ENCODE measurements around the gene C12orf76. TPM values are rescaled to one million over a fixed set of nuclear protein-coding genes. Genes with fewer than 3 reads are reported as not detected.
"Not testable (repeated sequence)": the region's sequence is repeated elsewhere in the genome, so short reads cannot be mapped to it uniquely, and the experiment has no call there.

Gene C12orf76
- total and polyA plus RNA-seq, 2 of the 4 experiments (the other 2 are of a cell fraction), result 5.0 to 7.1 TPM

- Histone ChIP-seq H3K9me1 (ENCODE audit: insufficient read depth, low read length) (peaks cover 17% of the 10 kb centered on the region), H3K4me1 (ENCODE audit: control insufficient read depth, insufficient read depth, low read length) (peaks cover 11% of the 10 kb centered on the region), H3K4ac (ENCODE audit: low read depth, low read length) (peak overlapping the region; percentile 19), H4K8ac (ENCODE audit: low read depth in 2 of 2, low read length in 2 of 2) (peak overlapping the region in 1 of 2 experiments; percentile 24; a peak in 1 of 4 replicates), H2BK20ac (ENCODE audit: low read depth, low read length) (peak overlapping the region; percentile 5), H2BK120ac (ENCODE audit: low read depth, low read length) (peak overlapping the region; percentile 20), H2AK5ac (ENCODE audit: low read depth, low read length) (peak overlapping the region; percentile 75)
- H3K9ac ChIP-seq (ENCODE audit: low read depth, low read length); intact Hi-C loops (cut with micrococcal nuclease); H4K5ac ChIP-seq (ENCODE audit: low read depth, low read length); H2BK15ac ChIP-seq (ENCODE audit: low read depth, low read length); H2AK9ac ChIP-seq (replicated peaks; ENCODE audit: low read depth, low read length, poor library complexity); H4K20me1 ChIP-seq (ENCODE audit: insufficient read depth, low read length); H3K18ac ChIP-seq (ENCODE audit: low read depth, low read length); H3K23ac ChIP-seq (ENCODE audit: low read depth, low read length); H4K91ac ChIP-seq (ENCODE audit: insufficient read depth, low read depth, low read length); H3K56ac ChIP-seq (ENCODE audit: extremely low read depth, insufficient read depth, low read length); H3K27ac ChIP-seq (ENCODE audit: insufficient read depth, low read length); H3K4me2 ChIP-seq (ENCODE audit: low read depth, low read length); H3K79me1 ChIP-seq (ENCODE audit: low read depth in 1 of 2, low read length in 2 of 2); H3K14ac ChIP-seq (replicated peaks; ENCODE audit: low read depth, low read length); H3K27me3 ChIP-seq (ENCODE audit: control insufficient read depth, insufficient read depth, low read length); ATAC-seq (ENCODE audit: low read depth); H3K9me3 ChIP-seq (ENCODE audit: control insufficient read depth, insufficient read depth, low read length); H2AFZ ChIP-seq (replicated peaks; ENCODE audit: low read length, poor library complexity); CTCF ChIA-PET; H3K4me3 ChIP-seq (ENCODE audit: insufficient read depth, low read depth, low read length); H3K36me3 ChIP-seq (ENCODE audit: control insufficient read depth, insufficient read depth, low read length); dilution Hi-C loops (cut with HindIII; ENCODE audit: low sequenced_read_pairs, unreplicated experiment); POLR2A ChIA-PET (ENCODE audit: unreplicated experiment); BruUV-seq (replicated peaks); H2BK5ac ChIP-seq (ENCODE audit: low read depth, low read length, poor library complexity, severe bottlenecking); in situ Hi-C loops (cut with MboI; ENCODE audit: low sequenced_read_pairs): not testable (repeated sequence)
- peak; percentile 40 for DNase-seq
- WGBS, 2 experiments (ENCODE audit: extremely low coverage in 2 of 2, insufficient read length in 1 of 2), result no CpG with 5 or more reads among the region's 3 CpGs
Measured at GRCh38 chr12:110056643-110057042, 8.3 kb upstream of the C12orf76 start.
